Measurements from ENCODE around the gene AMOT. TPM values are rescaled to one million over a fixed set of nuclear protein-coding genes. Genes with fewer than 3 reads are reported as not detected.

Gene AMOT
- total RNA-seq, 1 donor from 2014 or later = 88.3 TPM

Other genes with a start within 250 kb of the AMOT start
- gene LHFPL1, start 160.9 kb downstream of the AMOT start, total RNA-seq (ENCODE audit: unreplicated experiment) = 0.66 TPM

Measured in glutamatergic neuron (in vitro differentiated cells).